ENCODE results near the gene HOOK1.

DNA sequence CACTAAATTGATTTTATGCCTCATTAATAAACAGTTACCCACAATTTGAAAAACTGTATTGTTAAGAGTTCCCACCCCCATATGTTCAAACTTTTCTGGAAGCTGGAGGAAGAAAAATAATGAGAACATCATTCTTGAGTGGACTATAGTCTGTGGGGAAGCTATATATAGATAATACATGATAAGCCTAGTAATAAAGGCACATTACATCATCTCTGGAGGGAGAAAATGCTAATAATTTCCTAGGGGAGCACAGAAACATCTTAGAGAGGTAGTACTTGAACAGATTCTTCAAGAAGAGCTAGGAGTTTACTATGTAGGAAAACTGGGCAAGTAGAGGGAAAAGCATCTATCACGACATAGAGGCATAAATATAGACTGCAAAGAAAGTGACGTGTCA is 92.2 kb downstream of the HOOK1 start:
- TF ChIP-seq, protein P1, sequence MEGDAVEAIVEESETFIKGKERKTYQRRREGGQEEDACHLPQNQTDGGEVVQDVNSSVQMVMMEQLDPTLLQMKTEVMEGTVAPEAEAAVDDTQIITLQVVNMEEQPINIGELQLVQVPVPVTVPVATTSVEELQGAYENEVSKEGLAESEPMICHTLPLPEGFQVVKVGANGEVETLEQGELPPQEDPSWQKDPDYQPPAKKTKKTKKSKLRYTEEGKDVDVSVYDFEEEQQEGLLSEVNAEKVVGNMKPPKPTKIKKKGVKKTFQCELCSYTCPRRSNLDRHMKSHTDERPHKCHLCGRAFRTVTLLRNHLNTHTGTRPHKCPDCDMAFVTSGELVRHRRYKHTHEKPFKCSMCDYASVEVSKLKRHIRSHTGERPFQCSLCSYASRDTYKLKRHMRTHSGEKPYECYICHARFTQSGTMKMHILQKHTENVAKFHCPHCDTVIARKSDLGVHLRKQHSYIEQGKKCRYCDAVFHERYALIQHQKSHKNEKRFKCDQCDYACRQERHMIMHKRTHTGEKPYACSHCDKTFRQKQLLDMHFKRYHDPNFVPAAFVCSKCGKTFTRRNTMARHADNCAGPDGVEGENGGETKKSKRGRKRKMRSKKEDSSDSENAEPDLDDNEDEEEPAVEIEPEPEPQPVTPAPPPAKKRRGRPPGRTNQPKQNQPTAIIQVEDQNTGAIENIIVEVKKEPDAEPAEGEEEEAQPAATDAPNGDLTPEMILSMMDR (IDR thresholded peaks at IDR 0.05; ENCODE audit: low read length), result no peak
- no peak for TF ChIP-seq EZH2 (optimal IDR thresholded peaks at IDR 0.05; ENCODE audit: low read depth, low read length)
